HCT116 (cell line): Measurements from ENCODE around the gene RIPOR3.

Experiments
- CEBPB ChIP-seq: IDR thresholded peaks from 2 replicates; pipeline ENCODE4 v1.6.1; 2012; ENCODE audit warnings: low read depth
- CTCF ChIP-seq, 3 experiments: fragments of 200-600 bp in 1 of 3; sonication (generic) in 1 of 3; IDR thresholded peaks in 2 of 3; conservative IDR thresholded peaks in 1 of 3; 2 replicates each; pipeline ENCODE4 v1.5.1; 2012 to 2017; ENCODE audit warnings: low read depth in 2 of 3, low read length in 2 of 3, antibody characterized with exemption in 1 of 3, borderline replicate concordance in 1 of 3, control low read depth in 1 of 3, mild to moderate bottlenecking in 1 of 3, mixed read lengths in 1 of 3, mixed run types in 1 of 3, moderate library complexity in 1 of 3; ENCODE audit not compliant: insufficient read depth in 1 of 3
- EGR1 ChIP-seq: IDR thresholded peaks from 2 replicates; pipeline ENCODE4 v1.6.1; 2012; ENCODE audit warnings: low read depth
- EZH2 ChIP-seq: fragments of 200-600 bp; sonication (generic); IDR thresholded peaks from 2 replicates; pipeline ENCODE4 v1.6.1; 2017; ENCODE audit warnings: antibody characterized with exemption, mixed run types
- EZH2phosphoT487 ChIP-seq: fragments of 200-600 bp; IDR thresholded peaks from 2 replicates; pipeline ENCODE4 v1.6.1; 2018; ENCODE audit warnings: antibody characterized with exemption, borderline replicate concordance
- POLR2A ChIP-seq: IDR thresholded peaks from 2 replicates; pipeline ENCODE4 v1.7.0; 2011; ENCODE audit warnings: borderline replicate concordance; ENCODE audit not compliant: insufficient read depth, insufficient read length; ENCODE audit errors: extremely low read depth
- POLR2AphosphoS5 ChIP-seq: IDR thresholded peaks from 2 replicates; pipeline ENCODE4 v1.6.1; 2011; ENCODE audit warnings: mild to moderate bottlenecking, low read depth, low read length, moderate library complexity
- YY1 ChIP-seq: IDR thresholded peaks from 2 replicates; pipeline ENCODE4 v1.6.1; 2011; ENCODE audit warnings: low read length, low read depth, moderate library complexity, mild to moderate bottlenecking; ENCODE audit not compliant: insufficient replicate concordance; ENCODE audit errors: extremely low read depth
- ZFX ChIP-seq: fragments of 450-650 bp; IDR thresholded peaks from 2 replicates; pipeline ENCODE4 v1.6.1; 2017
- TF ChIP-seq, protein P1 (sequence below): IDR thresholded peaks from 2 replicates; pipeline ENCODE4 v1.6.1; 2012; ENCODE audit warnings: low read depth
- TF ChIP-seq, protein P2 (sequence below): IDR thresholded peaks from 2 replicates; pipeline ENCODE4 v1.6.1; 2012
- TF ChIP-seq, protein P3 (sequence below): IDR thresholded peaks from 2 replicates; pipeline ENCODE4 v1.6.1; 2011; ENCODE audit warnings: mild to moderate bottlenecking, low read length, moderate library complexity; ENCODE audit not compliant: insufficient replicate concordance; ENCODE audit errors: extremely low read depth

GRCh38 chr20:50574108-50574507, 117.2 kb downstream of the RIPOR3 start:
- TF ChIP-seq POLR2A (no peak), CTCF (IDR thresholded peaks at IDR 0.05 in 2 of 3, conservative IDR thresholded peaks at IDR 0.05 in 1 of 3; ENCODE audit: borderline replicate concordance in 1 of 3, insufficient read depth in 1 of 3, low read depth in 2 of 3, low read length in 2 of 3) (no peak), EZH2phosphoT487 (no peak), EZH2 (no peak), ZFX (no peak), YY1 (no peak), CEBPB (no peak), POLR2AphosphoS5 (no peak), EGR1 (no peak)
- TF ChIP-seq, protein P1, sequence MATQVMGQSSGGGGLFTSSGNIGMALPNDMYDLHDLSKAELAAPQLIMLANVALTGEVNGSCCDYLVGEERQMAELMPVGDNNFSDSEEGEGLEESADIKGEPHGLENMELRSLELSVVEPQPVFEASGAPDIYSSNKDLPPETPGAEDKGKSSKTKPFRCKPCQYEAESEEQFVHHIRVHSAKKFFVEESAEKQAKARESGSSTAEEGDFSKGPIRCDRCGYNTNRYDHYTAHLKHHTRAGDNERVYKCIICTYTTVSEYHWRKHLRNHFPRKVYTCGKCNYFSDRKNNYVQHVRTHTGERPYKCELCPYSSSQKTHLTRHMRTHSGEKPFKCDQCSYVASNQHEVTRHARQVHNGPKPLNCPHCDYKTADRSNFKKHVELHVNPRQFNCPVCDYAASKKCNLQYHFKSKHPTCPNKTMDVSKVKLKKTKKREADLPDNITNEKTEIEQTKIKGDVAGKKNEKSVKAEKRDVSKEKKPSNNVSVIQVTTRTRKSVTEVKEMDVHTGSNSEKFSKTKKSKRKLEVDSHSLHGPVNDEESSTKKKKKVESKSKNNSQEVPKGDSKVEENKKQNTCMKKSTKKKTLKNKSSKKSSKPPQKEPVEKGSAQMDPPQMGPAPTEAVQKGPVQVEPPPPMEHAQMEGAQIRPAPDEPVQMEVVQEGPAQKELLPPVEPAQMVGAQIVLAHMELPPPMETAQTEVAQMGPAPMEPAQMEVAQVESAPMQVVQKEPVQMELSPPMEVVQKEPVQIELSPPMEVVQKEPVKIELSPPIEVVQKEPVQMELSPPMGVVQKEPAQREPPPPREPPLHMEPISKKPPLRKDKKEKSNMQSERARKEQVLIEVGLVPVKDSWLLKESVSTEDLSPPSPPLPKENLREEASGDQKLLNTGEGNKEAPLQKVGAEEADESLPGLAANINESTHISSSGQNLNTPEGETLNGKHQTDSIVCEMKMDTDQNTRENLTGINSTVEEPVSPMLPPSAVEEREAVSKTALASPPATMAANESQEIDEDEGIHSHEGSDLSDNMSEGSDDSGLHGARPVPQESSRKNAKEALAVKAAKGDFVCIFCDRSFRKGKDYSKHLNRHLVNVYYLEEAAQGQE = no peak
- TF ChIP-seq, protein P2, sequence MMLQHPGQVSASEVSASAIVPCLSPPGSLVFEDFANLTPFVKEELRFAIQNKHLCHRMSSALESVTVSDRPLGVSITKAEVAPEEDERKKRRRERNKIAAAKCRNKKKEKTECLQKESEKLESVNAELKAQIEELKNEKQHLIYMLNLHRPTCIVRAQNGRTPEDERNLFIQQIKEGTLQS = no peak
- TF ChIP-seq, protein P3, sequence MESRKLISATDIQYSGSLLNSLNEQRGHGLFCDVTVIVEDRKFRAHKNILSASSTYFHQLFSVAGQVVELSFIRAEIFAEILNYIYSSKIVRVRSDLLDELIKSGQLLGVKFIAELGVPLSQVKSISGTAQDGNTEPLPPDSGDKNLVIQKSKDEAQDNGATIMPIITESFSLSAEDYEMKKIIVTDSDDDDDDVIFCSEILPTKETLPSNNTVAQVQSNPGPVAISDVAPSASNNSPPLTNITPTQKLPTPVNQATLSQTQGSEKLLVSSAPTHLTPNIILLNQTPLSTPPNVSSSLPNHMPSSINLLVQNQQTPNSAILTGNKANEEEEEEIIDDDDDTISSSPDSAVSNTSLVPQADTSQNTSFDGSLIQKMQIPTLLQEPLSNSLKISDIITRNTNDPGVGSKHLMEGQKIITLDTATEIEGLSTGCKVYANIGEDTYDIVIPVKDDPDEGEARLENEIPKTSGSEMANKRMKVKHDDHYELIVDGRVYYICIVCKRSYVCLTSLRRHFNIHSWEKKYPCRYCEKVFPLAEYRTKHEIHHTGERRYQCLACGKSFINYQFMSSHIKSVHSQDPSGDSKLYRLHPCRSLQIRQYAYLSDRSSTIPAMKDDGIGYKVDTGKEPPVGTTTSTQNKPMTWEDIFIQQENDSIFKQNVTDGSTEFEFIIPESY = no peak
